ENCODE results near the gene IL21.

IL21 gene

GRCh38 chr4:122588453-122589238, 32.2 kb downstream of the IL21 start:
- H2AFZ ChIP-seq (ENCODE audit: low read length), result no peak overlapping the region
- no peak for DNase-seq (ENCODE audit: low spot score)
- H3K14ac ChIP-seq (ENCODE audit: low read length), result no peak overlapping the region
- no peak overlapping the region for H3K4me3 ChIP-seq (ENCODE audit: low read length in 2 of 2)
- H4K8ac ChIP-seq (ENCODE audit: low read depth, low read length), result no peak overlapping the region
- no CpG with 5 or more reads among the region's 4 CpGs for WGBS, 2 donors (ENCODE audit: extremely low coverage in 2 of 2, insufficient read length in 2 of 2, insufficient replicate concordance in 1 of 2)
- H4K91ac ChIP-seq (ENCODE audit: low read depth, low read length, poor library complexity), result no peak overlapping the region
- no peaks in the 10 kb centered on the region for H3K79me1 ChIP-seq (ENCODE audit: low read depth, low read length)
- no peak overlapping the region for H3K4ac ChIP-seq (ENCODE audit: low read length)
- H3K4me2 ChIP-seq (ENCODE audit: insufficient read depth, low read length, poor library complexity, severe bottlenecking), result no peak overlapping the region
- no peak overlapping the region for H3K23ac ChIP-seq (ENCODE audit: low read depth, low read length, poor library complexity)
- no peak overlapping the region for H2BK5ac ChIP-seq (ENCODE audit: low read length)
- H3K18ac ChIP-seq (ENCODE audit: low read length), result no peak overlapping the region
- H3K36me3 ChIP-seq (replicated peaks in 1 of 2; ENCODE audit: control insufficient read depth in 2 of 2, insufficient read depth in 2 of 2, low read length in 2 of 2), result no peaks in the 10 kb centered on the region
- H3K4me1 ChIP-seq (ENCODE audit: control insufficient read depth in 2 of 2, insufficient read depth in 1 of 2, low read depth in 1 of 2, low read length in 2 of 2), result no peaks in the 10 kb centered on the region
- H3K27ac ChIP-seq (replicated peaks; ENCODE audit: low read length), result no peak overlapping the region
- H2BK12ac ChIP-seq (ENCODE audit: low read length), result no peak overlapping the region
- H2AK5ac ChIP-seq (ENCODE audit: low read depth, low read length), result no peak overlapping the region
- no peaks in the 10 kb centered on the region for H3K9me3 ChIP-seq (replicated peaks in 1 of 2; ENCODE audit: control insufficient read depth in 2 of 2, insufficient read depth in 1 of 2, low read depth in 1 of 2, low read length in 2 of 2)
- no peak overlapping the region for H2BK120ac ChIP-seq (ENCODE audit: low read depth, low read length)
- no peak overlapping the region for H3K9ac ChIP-seq (ENCODE audit: low read depth, low read length, poor library complexity)
- H2BK15ac ChIP-seq (ENCODE audit: low read length), result no peak overlapping the region
- no peaks in the 10 kb centered on the region for H3K27me3 ChIP-seq (ENCODE audit: control insufficient read depth in 3 of 3, insufficient read depth in 3 of 3, low read depth in 1 of 3, low read length in 3 of 3)

- no peak overlapping the region for H3K14ac ChIP-seq (ENCODE audit: low read length)
- no peak overlapping the region for H3K27ac ChIP-seq (replicated peaks; ENCODE audit: low read length)
- no peak overlapping the region for H2BK120ac ChIP-seq (ENCODE audit: low read depth, low read length)
- no peak for DNase-seq (ENCODE audit: low spot score)
- no peak overlapping the region for H3K4me3 ChIP-seq (ENCODE audit: low read length in 2 of 2)
- no CpG with 5 or more reads among the region's 1 CpG for WGBS, 2 donors (ENCODE audit: extremely low coverage in 2 of 2, insufficient read length in 2 of 2, insufficient replicate concordance in 1 of 2)
- H4K8ac ChIP-seq (ENCODE audit: low read depth, low read length), result no peak overlapping the region
- no peaks in the 10 kb centered on the region for H3K79me1 ChIP-seq (ENCODE audit: low read depth, low read length)
- no peak overlapping the region for H3K23ac ChIP-seq (ENCODE audit: low read depth, low read length, poor library complexity)
- no peaks in the 10 kb centered on the region for H3K36me3 ChIP-seq (replicated peaks in 1 of 2; ENCODE audit: control insufficient read depth in 2 of 2, insufficient read depth in 2 of 2, low read length in 2 of 2)
- H3K4me2 ChIP-seq (ENCODE audit: insufficient read depth, low read length, poor library complexity, severe bottlenecking), result no peak overlapping the region
- H3K4ac ChIP-seq (ENCODE audit: low read length), result no peak overlapping the region
- no peak overlapping the region for H2AK5ac ChIP-seq (ENCODE audit: low read depth, low read length)
- H3K4me1 ChIP-seq (ENCODE audit: control insufficient read depth in 2 of 2, insufficient read depth in 1 of 2, low read depth in 1 of 2, low read length in 2 of 2), result no peaks in the 10 kb centered on the region
- H2BK5ac ChIP-seq (ENCODE audit: low read length), result no peak overlapping the region
- no peaks in the 10 kb centered on the region for H3K27me3 ChIP-seq (ENCODE audit: control insufficient read depth in 3 of 3, insufficient read depth in 3 of 3, low read depth in 1 of 3, low read length in 3 of 3)
- H3K9ac ChIP-seq (ENCODE audit: low read depth, low read length, poor library complexity), result no peak overlapping the region
- no peaks in the 10 kb centered on the region for H3K9me3 ChIP-seq (replicated peaks in 1 of 2; ENCODE audit: control insufficient read depth in 2 of 2, insufficient read depth in 1 of 2, low read depth in 1 of 2, low read length in 2 of 2)
- no peak overlapping the region for H3K18ac ChIP-seq (ENCODE audit: low read length)
- H2BK12ac ChIP-seq (ENCODE audit: low read length), result no peak overlapping the region
- no peak overlapping the region for H2BK15ac ChIP-seq (ENCODE audit: low read length)
- no peak overlapping the region for H2AFZ ChIP-seq (ENCODE audit: low read length)
- no peak overlapping the region for H4K91ac ChIP-seq (ENCODE audit: low read depth, low read length, poor library complexity)
Measured at GRCh38 chr4:122584519-122584918, 36.3 kb downstream of the IL21 start.

GRCh38 chr4:122583906-122584305, 37.0 kb downstream of the IL21 start:
- no CpG with 5 or more reads among the region's 6 CpGs for WGBS, 2 donors (ENCODE audit: extremely low coverage in 2 of 2, insufficient read length in 2 of 2, insufficient replicate concordance in 1 of 2)
- no peak for DNase-seq (ENCODE audit: low spot score)

GRCh38 chr4:122577808-122578781, 42.8 kb downstream of the IL21 start:
- peak; percentile 23 for DNase-seq (ENCODE audit: low spot score)
- no peak overlapping the region for H2BK5ac ChIP-seq (ENCODE audit: low read length)
- no peak overlapping the region for H4K91ac ChIP-seq (ENCODE audit: low read depth, low read length, poor library complexity)
- no peak overlapping the region for H3K9ac ChIP-seq (ENCODE audit: low read depth, low read length, poor library complexity)
- no peak overlapping the region for H3K27ac ChIP-seq (replicated peaks; ENCODE audit: low read length)
- H2BK120ac ChIP-seq (ENCODE audit: low read depth, low read length), result no peak overlapping the region
- no peaks in the 10 kb centered on the region for H3K79me1 ChIP-seq (ENCODE audit: low read depth, low read length)
- H2BK12ac ChIP-seq (ENCODE audit: low read length), result no peak overlapping the region
- no CpG with 5 or more reads among the region's 9 CpGs for WGBS, 2 donors (ENCODE audit: extremely low coverage in 2 of 2, insufficient read length in 2 of 2, insufficient replicate concordance in 1 of 2)
- no peak overlapping the region for H3K18ac ChIP-seq (ENCODE audit: low read length)
- H3K4ac ChIP-seq (ENCODE audit: low read length), result no peak overlapping the region
- H3K9me3 ChIP-seq (replicated peaks in 1 of 2; ENCODE audit: control insufficient read depth in 2 of 2, insufficient read depth in 1 of 2, low read depth in 1 of 2, low read length in 2 of 2), result no peaks in the 10 kb centered on the region
- no peak overlapping the region for H2AK5ac ChIP-seq (ENCODE audit: low read depth, low read length)
- no peak overlapping the region for H2AFZ ChIP-seq (ENCODE audit: low read length)
- H3K4me2 ChIP-seq (ENCODE audit: insufficient read depth, low read length, poor library complexity, severe bottlenecking), result no peak overlapping the region
- no peak overlapping the region for H3K23ac ChIP-seq (ENCODE audit: low read depth, low read length, poor library complexity)
- no peaks in the 10 kb centered on the region for H3K36me3 ChIP-seq (replicated peaks in 1 of 2; ENCODE audit: control insufficient read depth in 2 of 2, insufficient read depth in 2 of 2, low read length in 2 of 2)
- no peaks in the 10 kb centered on the region for H3K4me1 ChIP-seq (ENCODE audit: control insufficient read depth in 2 of 2, insufficient read depth in 1 of 2, low read depth in 1 of 2, low read length in 2 of 2)
- H3K14ac ChIP-seq (ENCODE audit: low read length), result no peak overlapping the region
- H4K8ac ChIP-seq (ENCODE audit: low read depth, low read length), result no peak overlapping the region
- H2BK15ac ChIP-seq (ENCODE audit: low read length), result no peak overlapping the region
- no peaks in the 10 kb centered on the region for H3K27me3 ChIP-seq (ENCODE audit: control insufficient read depth in 3 of 3, insufficient read depth in 3 of 3, low read depth in 1 of 3, low read length in 3 of 3)
- no peak overlapping the region for H3K4me3 ChIP-seq (ENCODE audit: low read length in 2 of 2)

More at GRCh38 chr4:122583906-122584305, 37.0 kb downstream of the IL21 start:
- H3K4me2 ChIP-seq (ENCODE audit: insufficient read depth, low read length, poor library complexity, severe bottlenecking), result no peak overlapping the region
- H4K8ac ChIP-seq (ENCODE audit: low read depth, low read length), result no peak overlapping the region
- H2BK12ac ChIP-seq (ENCODE audit: low read length), result no peak overlapping the region
- H2AK5ac ChIP-seq (ENCODE audit: low read depth, low read length), result no peak overlapping the region
- H3K4me1 ChIP-seq (ENCODE audit: control insufficient read depth in 2 of 2, insufficient read depth in 1 of 2, low read depth in 1 of 2, low read length in 2 of 2), result no peaks in the 10 kb centered on the region
- H3K27ac ChIP-seq (replicated peaks; ENCODE audit: low read length), result no peak overlapping the region
- H2AFZ ChIP-seq (ENCODE audit: low read length), result no peak overlapping the region
- H3K14ac ChIP-seq (ENCODE audit: low read length), result no peak overlapping the region
- H3K18ac ChIP-seq (ENCODE audit: low read length), result no peak overlapping the region
- no peak overlapping the region for H3K4me3 ChIP-seq (ENCODE audit: low read length in 2 of 2)
- H2BK5ac ChIP-seq (ENCODE audit: low read length), result no peak overlapping the region
- no peaks in the 10 kb centered on the region for H3K9me3 ChIP-seq (replicated peaks in 1 of 2; ENCODE audit: control insufficient read depth in 2 of 2, insufficient read depth in 1 of 2, low read depth in 1 of 2, low read length in 2 of 2)
- H3K27me3 ChIP-seq (ENCODE audit: control insufficient read depth in 3 of 3, insufficient read depth in 3 of 3, low read depth in 1 of 3, low read length in 3 of 3), result no peaks in the 10 kb centered on the region
- no peak overlapping the region for H3K4ac ChIP-seq (ENCODE audit: low read length)
- H2BK120ac ChIP-seq (ENCODE audit: low read depth, low read length), result no peak overlapping the region
- no peak overlapping the region for H3K9ac ChIP-seq (ENCODE audit: low read depth, low read length, poor library complexity)
- H3K36me3 ChIP-seq (replicated peaks in 1 of 2; ENCODE audit: control insufficient read depth in 2 of 2, insufficient read depth in 2 of 2, low read length in 2 of 2), result no peaks in the 10 kb centered on the region
- H3K23ac ChIP-seq (ENCODE audit: low read depth, low read length, poor library complexity), result no peak overlapping the region
- H4K91ac ChIP-seq (ENCODE audit: low read depth, low read length, poor library complexity), result no peak overlapping the region
- no peak overlapping the region for H2BK15ac ChIP-seq (ENCODE audit: low read length)
- H3K79me1 ChIP-seq (ENCODE audit: low read depth, low read length), result no peaks in the 10 kb centered on the region
